22Rv1 (cell line): Measurements from ENCODE around the gene PPY.

ENCODE experiments used
- ZFX ChIP-seq: fragments of 450-650 bp; IDR thresholded peaks from 2 replicates; pipeline ENCODE4 v1.6.1; 2017; ENCODE audit warnings: antibody characterized with exemption, borderline replicate concordance
- TF ChIP-seq, protein P1 (sequence below): fragments of 450-650 bp; IDR thresholded peaks from 2 replicates; pipeline ENCODE4 v1.5.1; 2017; ENCODE audit warnings: mild to moderate bottlenecking

DNA sequence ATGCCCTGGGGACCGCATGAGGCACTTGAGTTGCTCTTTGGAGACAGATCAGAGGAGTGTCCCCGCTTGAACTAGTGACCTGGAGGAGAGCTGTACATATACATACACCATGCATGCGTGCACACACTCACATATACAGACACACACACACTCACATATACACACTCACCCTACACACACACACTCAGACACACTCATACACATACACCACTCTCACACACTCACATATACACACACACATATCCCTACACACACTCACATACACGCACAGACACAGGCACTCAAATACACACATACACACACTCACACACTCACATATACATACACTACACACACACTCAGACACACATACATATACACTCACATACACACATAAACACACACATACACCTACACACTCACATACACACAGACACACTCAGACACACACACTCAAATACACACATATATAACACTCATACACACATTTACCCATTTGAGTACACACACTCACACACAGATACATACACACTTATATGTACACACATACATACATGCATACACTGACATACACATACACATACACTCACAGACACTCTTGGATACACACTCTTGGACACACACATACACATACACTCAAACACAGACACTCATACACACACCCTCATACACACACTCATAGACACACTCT lies 29.5 kb downstream of the PPY start:
- TF ChIP-seq, protein P1, sequence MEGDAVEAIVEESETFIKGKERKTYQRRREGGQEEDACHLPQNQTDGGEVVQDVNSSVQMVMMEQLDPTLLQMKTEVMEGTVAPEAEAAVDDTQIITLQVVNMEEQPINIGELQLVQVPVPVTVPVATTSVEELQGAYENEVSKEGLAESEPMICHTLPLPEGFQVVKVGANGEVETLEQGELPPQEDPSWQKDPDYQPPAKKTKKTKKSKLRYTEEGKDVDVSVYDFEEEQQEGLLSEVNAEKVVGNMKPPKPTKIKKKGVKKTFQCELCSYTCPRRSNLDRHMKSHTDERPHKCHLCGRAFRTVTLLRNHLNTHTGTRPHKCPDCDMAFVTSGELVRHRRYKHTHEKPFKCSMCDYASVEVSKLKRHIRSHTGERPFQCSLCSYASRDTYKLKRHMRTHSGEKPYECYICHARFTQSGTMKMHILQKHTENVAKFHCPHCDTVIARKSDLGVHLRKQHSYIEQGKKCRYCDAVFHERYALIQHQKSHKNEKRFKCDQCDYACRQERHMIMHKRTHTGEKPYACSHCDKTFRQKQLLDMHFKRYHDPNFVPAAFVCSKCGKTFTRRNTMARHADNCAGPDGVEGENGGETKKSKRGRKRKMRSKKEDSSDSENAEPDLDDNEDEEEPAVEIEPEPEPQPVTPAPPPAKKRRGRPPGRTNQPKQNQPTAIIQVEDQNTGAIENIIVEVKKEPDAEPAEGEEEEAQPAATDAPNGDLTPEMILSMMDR: no peak
- TF ChIP-seq ZFX: no peak
